Vagina (tissue), 2 donors: ENCODE results near the gene TBC1D14.

ENCODE experiments used
- POLR2A ChIP-seq, 2 donors: fragments of 450-650 bp; IDR thresholded peaks; one replicate each; pipeline ENCODE4 v1.6.1; 2017; ENCODE audit warnings: antibody characterized with exemption in 2 of 2, mild to moderate bottlenecking in 2 of 2, moderate library complexity in 2 of 2
- POLR2AphosphoS5 ChIP-seq, 2 donors: sonication (generic); formaldehyde crosslinking; IDR thresholded peaks; one replicate each; pipeline ENCODE4 v1.9.0; 2017; ENCODE audit warnings: antibody characterized with exemption in 2 of 2, mild to moderate bottlenecking in 2 of 2, low read depth in 1 of 2; ENCODE audit not compliant: insufficient read depth in 1 of 2
- TF ChIP-seq, protein P1 (sequence below), 3 experiments: fragments of 450-650 bp in 2 of 3; fragments of 200-600 bp in 1 of 3; sonication (generic) in 1 of 3; IDR thresholded peaks; one replicate each; pipeline ENCODE4 v1.5.1; 2017 to 2019; ENCODE audit warnings: antibody characterized with exemption in 3 of 3, mild to moderate bottlenecking in 2 of 3, moderate library complexity in 2 of 3

GRCh38 chr4:6920171-6920570, 10.5 kb downstream of the TBC1D14 start:
- TF ChIP-seq, protein P1, sequence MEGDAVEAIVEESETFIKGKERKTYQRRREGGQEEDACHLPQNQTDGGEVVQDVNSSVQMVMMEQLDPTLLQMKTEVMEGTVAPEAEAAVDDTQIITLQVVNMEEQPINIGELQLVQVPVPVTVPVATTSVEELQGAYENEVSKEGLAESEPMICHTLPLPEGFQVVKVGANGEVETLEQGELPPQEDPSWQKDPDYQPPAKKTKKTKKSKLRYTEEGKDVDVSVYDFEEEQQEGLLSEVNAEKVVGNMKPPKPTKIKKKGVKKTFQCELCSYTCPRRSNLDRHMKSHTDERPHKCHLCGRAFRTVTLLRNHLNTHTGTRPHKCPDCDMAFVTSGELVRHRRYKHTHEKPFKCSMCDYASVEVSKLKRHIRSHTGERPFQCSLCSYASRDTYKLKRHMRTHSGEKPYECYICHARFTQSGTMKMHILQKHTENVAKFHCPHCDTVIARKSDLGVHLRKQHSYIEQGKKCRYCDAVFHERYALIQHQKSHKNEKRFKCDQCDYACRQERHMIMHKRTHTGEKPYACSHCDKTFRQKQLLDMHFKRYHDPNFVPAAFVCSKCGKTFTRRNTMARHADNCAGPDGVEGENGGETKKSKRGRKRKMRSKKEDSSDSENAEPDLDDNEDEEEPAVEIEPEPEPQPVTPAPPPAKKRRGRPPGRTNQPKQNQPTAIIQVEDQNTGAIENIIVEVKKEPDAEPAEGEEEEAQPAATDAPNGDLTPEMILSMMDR (IDR thresholded peaks at IDR 0.05), result no peak
- no peak for TF ChIP-seq POLR2A (IDR thresholded peaks at IDR 0.05)
- no peak for TF ChIP-seq POLR2AphosphoS5 (IDR thresholded peaks at IDR 0.05; ENCODE audit: insufficient read depth in 1 of 2, low read depth in 1 of 2)
